IMR-90 (cell line): Measurements from ENCODE around the gene SPATA16. TPM values are rescaled to one million over a fixed set of nuclear protein-coding genes. Genes with fewer than 3 reads are reported as not detected.

Experiments used
- ATAC-seq: fragments of 200-7000 bp; cut with Tn5 transposase; 2 replicates; pipeline ENCODE4 v1.9.1; 2020; ENCODE audit warnings: low read depth, mild to moderate bottlenecking, moderate library complexity
- BruUV-seq: library from RNA; stranded (reverse); fragments of 400-500 nt; replicated peaks from 2 replicates; lab custom pipeline; 2021; lab: Mats Ljungman, UMichigan
- CTCF ChIA-PET: fragments of 300-600 bp; formaldehyde crosslinking; extraction: SDS; loops from one replicate; lab custom pipeline; 2021; ENCODE audit warnings: antibody characterized with exemption; lab: Yijun Ruan, JAX
- POLR2A ChIA-PET: fragments of 300-600 bp; sonication (Branson Sonifier 250); formaldehyde crosslinking; loops from one replicate; lab custom pipeline; 2022; ENCODE audit warnings: antibody characterized with exemption; ENCODE audit not compliant: unreplicated experiment; lab: Charles Lee
- DNase-seq: peaks from one replicate; pipeline ENCODE4 v3.0.0; 2013
- H2AFZ ChIP-seq: replicated peaks from 2 replicates; pipeline ENCODE3; 2013; ENCODE audit warnings: low read length, mild to moderate bottlenecking; ENCODE audit not compliant: poor library complexity
- H2AK5ac ChIP-seq: 2 replicates; pipeline ENCODE4 v1.6.1; 2013; ENCODE audit warnings: low read depth, low read length, inconsistent platforms
- H2AK9ac ChIP-seq: replicated peaks from 2 replicates; pipeline ENCODE3; 2013; ENCODE audit warnings: mild to moderate bottlenecking, low read depth, low read length, moderate library complexity; ENCODE audit not compliant: poor library complexity
- H2BK120ac ChIP-seq: 2 replicates; pipeline ENCODE4 v1.6.1; 2013; ENCODE audit warnings: low read depth, low read length, inconsistent platforms
- H2BK15ac ChIP-seq: 3 replicates; pipeline ENCODE4 v1.6.1; 2013; ENCODE audit warnings: low read depth, low read length, inconsistent platforms
- H2BK20ac ChIP-seq: 2 replicates; pipeline ENCODE4 v1.6.1; 2013; ENCODE audit warnings: low read depth, mild to moderate bottlenecking, inconsistent platforms, low read length, moderate library complexity
- H2BK5ac ChIP-seq: 2 replicates; pipeline ENCODE4 v1.6.1; 2013; ENCODE audit warnings: mild to moderate bottlenecking, low read depth, low read length, inconsistent platforms; ENCODE audit not compliant: poor library complexity, severe bottlenecking
- H3K14ac ChIP-seq: replicated peaks from 2 replicates; pipeline ENCODE4 v1.6.1; 2013; ENCODE audit warnings: low read depth, low read length, inconsistent platforms
- H3K18ac ChIP-seq: 2 replicates; pipeline ENCODE4 v1.6.1; 2013; ENCODE audit warnings: low read depth, low read length, control low read depth
- H3K23ac ChIP-seq: 2 replicates; pipeline ENCODE4 v1.6.1; 2013; ENCODE audit warnings: low read depth, low read length, inconsistent platforms
- H3K27ac ChIP-seq: 2 replicates; pipeline ENCODE4 v1.5.1; 2013; ENCODE audit warnings: mild to moderate bottlenecking, control low read depth, low read length; ENCODE audit not compliant: insufficient read depth
- H3K27me3 ChIP-seq: 2 replicates; pipeline ENCODE4 v1.6.1; 2013; ENCODE audit warnings: low read length; ENCODE audit not compliant: control insufficient read depth, insufficient read depth
- H3K36me3 ChIP-seq: 2 replicates; pipeline ENCODE4 v1.6.1; 2013; ENCODE audit warnings: low read length, mixed read lengths; ENCODE audit not compliant: control insufficient read depth, insufficient read depth
- H3K4ac ChIP-seq: 2 replicates; pipeline ENCODE4 v1.6.1; 2013; ENCODE audit warnings: low read depth, low read length, inconsistent platforms
- H3K4me1 ChIP-seq: 2 replicates; pipeline ENCODE4 v1.6.1; 2013; ENCODE audit warnings: low read length, mixed read lengths; ENCODE audit not compliant: control insufficient read depth, insufficient read depth
- H3K4me2 ChIP-seq: 2 replicates; pipeline ENCODE4 v1.6.1; 2013; ENCODE audit warnings: low read depth, mild to moderate bottlenecking, control low read depth, low read length, moderate library complexity
- H3K4me3 ChIP-seq: 2 replicates; pipeline ENCODE4 v1.5.1; 2013; ENCODE audit warnings: low read depth, mild to moderate bottlenecking, control low read depth, low read length, moderate library complexity; ENCODE audit not compliant: insufficient read depth
- H3K56ac ChIP-seq: 2 replicates; pipeline ENCODE4 v1.6.1; 2013; ENCODE audit warnings: low read length, inconsistent platforms; ENCODE audit not compliant: insufficient read depth; ENCODE audit errors: extremely low read depth
- H3K79me1 ChIP-seq, 2 experiments: 2 replicates each; pipeline ENCODE4 v1.6.1; 2013; ENCODE audit warnings: low read length in 2 of 2, inconsistent platforms in 1 of 2, low read depth in 1 of 2
- H3K9ac ChIP-seq: 2 replicates; pipeline ENCODE4 v1.6.1; 2013; ENCODE audit warnings: low read depth, low read length, control low read depth
- H3K9me1 ChIP-seq: 2 replicates; pipeline ENCODE4 v1.6.1; 2013; ENCODE audit warnings: low read length, inconsistent platforms; ENCODE audit not compliant: insufficient read depth
- H3K9me3 ChIP-seq: 2 replicates; pipeline ENCODE4 v1.6.1; 2013; ENCODE audit warnings: low read length; ENCODE audit not compliant: control insufficient read depth, insufficient read depth
- H4K20me1 ChIP-seq: 2 replicates; pipeline ENCODE4 v1.6.1; 2013; ENCODE audit warnings: low read length, inconsistent platforms; ENCODE audit not compliant: insufficient read depth
- H4K5ac ChIP-seq: 2 replicates; pipeline ENCODE4 v1.6.1; 2013; ENCODE audit warnings: mild to moderate bottlenecking, low read depth, low read length, control low read depth
- H4K8ac ChIP-seq, 2 experiments: 2 replicates each; pipeline ENCODE4 v1.6.1; 2013; ENCODE audit warnings: low read depth in 2 of 2, low read length in 2 of 2, control low read depth in 1 of 2, inconsistent platforms in 1 of 2
- H4K91ac ChIP-seq: 2 replicates; pipeline ENCODE4 v1.6.1; 2013; ENCODE audit warnings: low read depth, low read length, inconsistent platforms; ENCODE audit not compliant: insufficient read depth
- CEBPB ChIP-seq: IDR thresholded peaks from 2 replicates; pipeline ENCODE4 v1.6.1; 2012; ENCODE audit warnings: low read depth, low read length, improper control_type of control experiment
- FOS ChIP-seq: fragments of 150-350 bp; IDR thresholded peaks from 2 replicates; pipeline ENCODE4 v1.6.1; 2016; ENCODE audit warnings: low read depth, low read length
- MAFK ChIP-seq: IDR thresholded peaks from 2 replicates; pipeline ENCODE4 v1.6.1; 2012; ENCODE audit warnings: low read depth, low read length, improper control_type of control experiment
- MAZ ChIP-seq: IDR thresholded peaks from 2 replicates; pipeline ENCODE4 v1.6.1; 2012; ENCODE audit warnings: low read depth, mild to moderate bottlenecking, low read length, improper control_type of control experiment, moderate library complexity, borderline replicate concordance
- MXI1 ChIP-seq: IDR thresholded peaks from 2 replicates; pipeline ENCODE4 v1.6.1; 2012; ENCODE audit warnings: low read depth, mild to moderate bottlenecking, low read length, moderate library complexity, borderline replicate concordance
- RAD21 ChIP-seq: IDR thresholded peaks from 2 replicates; pipeline ENCODE4 v1.6.1; 2012; ENCODE audit warnings: low read length, improper control_type of control experiment
- SMC3 ChIP-seq: fragments of 150-350 bp; IDR thresholded peaks from 2 replicates; pipeline ENCODE4 v1.6.1; 2016; ENCODE audit warnings: low read depth, mild to moderate bottlenecking, antibody characterized with exemption, low read length, moderate library complexity
- WGBS, 2 experiments: methylation state at CpG; one replicate each; pipeline versions ENCODE4 v1.1.5 to v1.1.7; 2013; ENCODE audit warnings: missing lambda C conversion rate in 2 of 2; ENCODE audit not compliant: insufficient read length in 1 of 2; ENCODE audit errors: extremely low coverage in 2 of 2; 5-methylcytosine and 5-hydroxymethylcytosine counted together
- dilution Hi-C: fragments of 300-500 bp; cut with HindIII; formaldehyde crosslinking; loops from one replicate; pipeline ENCODE4 v1.14.3; 2018; ENCODE audit warnings: low sequenced_read_pairs; ENCODE audit not compliant: unreplicated experiment
- in situ Hi-C: fragments of 300-500 bp; cut with MboI; formaldehyde crosslinking; loops from 3 replicates; pipeline ENCODE4 v1.14.3; 2019; ENCODE audit warnings: low sequenced_read_pairs, inconsistent platforms, mixed read lengths
- intact Hi-C: fragments of 100-400 bp; cut with micrococcal nuclease; formaldehyde crosslinking; loops from 2 replicates; pipeline ENCODE4 v1.10.0; 2022
- polyA plus RNA-seq, 3 experiments: library from polyadenylated mRNA; depleted of rRNA; stranded (reverse); fragments of >200 nt; gene quantifications; 2 replicates each; pipeline ENCODE4 v1.2.3, GENCODE V29; 2012; ENCODE audit warnings: low replicate concordance in 1 of 3
- total RNA-seq: library from RNA; depleted of rRNA; stranded (reverse); fragments of >200 nt; gene quantifications from 2 replicates; pipeline ENCODE4 v1.2.3, GENCODE V29; 2012
- TF ChIP-seq, protein P1 (sequence below): fragments of 150-350 bp; IDR thresholded peaks from 2 replicates; pipeline ENCODE4 v1.6.1; 2017; ENCODE audit warnings: mild to moderate bottlenecking, antibody characterized with exemption, low read length, low read depth
- TF ChIP-seq, protein P2 (sequence below): conservative IDR thresholded peaks from 2 replicates; pipeline ENCODE4 v1.5.1; 2012; ENCODE audit warnings: mild to moderate bottlenecking, low read depth, low read length, improper control_type of control experiment

Gene SPATA16
- total and polyA plus RNA-seq, 2 of the 4 experiments (the other 2 are of a cell fraction), result not detected

DNA sequence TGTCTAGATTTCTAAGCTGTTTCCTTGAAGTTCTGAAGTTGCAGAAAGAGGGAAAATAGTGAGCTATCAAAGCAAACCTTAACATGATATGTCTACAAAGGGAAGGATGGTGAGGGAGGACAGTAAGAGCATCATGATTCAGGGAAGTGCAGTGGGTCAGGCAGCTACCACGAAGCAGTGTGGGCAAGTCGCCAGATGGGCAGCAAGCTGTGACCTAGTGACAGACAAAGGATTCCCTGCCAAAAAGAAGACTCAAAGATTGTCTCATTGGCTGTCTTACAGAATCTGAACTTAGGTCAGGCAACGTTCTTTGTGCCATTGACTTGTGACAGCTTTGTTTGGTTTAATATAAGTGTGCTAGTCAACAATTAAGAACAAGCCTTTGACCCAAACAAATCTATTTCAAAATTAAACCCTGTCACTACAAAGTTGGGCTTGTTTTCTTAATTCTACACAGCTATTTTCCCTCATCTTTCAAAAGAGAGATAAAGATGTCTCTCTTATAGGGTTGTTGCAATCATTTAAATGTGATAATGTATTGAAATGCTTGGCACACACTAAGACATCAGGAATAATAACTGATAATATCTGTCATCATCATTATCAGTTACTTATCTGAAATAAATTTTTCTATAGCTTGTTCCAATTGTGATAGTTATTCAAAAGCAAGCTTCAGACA, 237.3 kb downstream of the SPATA16 start:
- TF ChIP-seq, protein P1, sequence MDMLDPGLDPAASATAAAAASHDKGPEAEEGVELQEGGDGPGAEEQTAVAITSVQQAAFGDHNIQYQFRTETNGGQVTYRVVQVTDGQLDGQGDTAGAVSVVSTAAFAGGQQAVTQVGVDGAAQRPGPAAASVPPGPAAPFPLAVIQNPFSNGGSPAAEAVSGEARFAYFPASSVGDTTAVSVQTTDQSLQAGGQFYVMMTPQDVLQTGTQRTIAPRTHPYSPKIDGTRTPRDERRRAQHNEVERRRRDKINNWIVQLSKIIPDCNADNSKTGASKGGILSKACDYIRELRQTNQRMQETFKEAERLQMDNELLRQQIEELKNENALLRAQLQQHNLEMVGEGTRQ, result no peak
- no peak for TF ChIP-seq FOS
- TF ChIP-seq, protein P2, sequence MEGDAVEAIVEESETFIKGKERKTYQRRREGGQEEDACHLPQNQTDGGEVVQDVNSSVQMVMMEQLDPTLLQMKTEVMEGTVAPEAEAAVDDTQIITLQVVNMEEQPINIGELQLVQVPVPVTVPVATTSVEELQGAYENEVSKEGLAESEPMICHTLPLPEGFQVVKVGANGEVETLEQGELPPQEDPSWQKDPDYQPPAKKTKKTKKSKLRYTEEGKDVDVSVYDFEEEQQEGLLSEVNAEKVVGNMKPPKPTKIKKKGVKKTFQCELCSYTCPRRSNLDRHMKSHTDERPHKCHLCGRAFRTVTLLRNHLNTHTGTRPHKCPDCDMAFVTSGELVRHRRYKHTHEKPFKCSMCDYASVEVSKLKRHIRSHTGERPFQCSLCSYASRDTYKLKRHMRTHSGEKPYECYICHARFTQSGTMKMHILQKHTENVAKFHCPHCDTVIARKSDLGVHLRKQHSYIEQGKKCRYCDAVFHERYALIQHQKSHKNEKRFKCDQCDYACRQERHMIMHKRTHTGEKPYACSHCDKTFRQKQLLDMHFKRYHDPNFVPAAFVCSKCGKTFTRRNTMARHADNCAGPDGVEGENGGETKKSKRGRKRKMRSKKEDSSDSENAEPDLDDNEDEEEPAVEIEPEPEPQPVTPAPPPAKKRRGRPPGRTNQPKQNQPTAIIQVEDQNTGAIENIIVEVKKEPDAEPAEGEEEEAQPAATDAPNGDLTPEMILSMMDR, result no peak
- TF ChIP-seq SMC3, result no peak
- no peak for TF ChIP-seq CEBPB
- TF ChIP-seq MAFK, result no peak
- no peak for TF ChIP-seq MXI1
- no peak for TF ChIP-seq MAZ
- no peak for TF ChIP-seq RAD21
- no peak overlapping the region for H2BK120ac ChIP-seq
- no peak overlapping the region for H3K9ac ChIP-seq
- no peak overlapping the region for H3K23ac ChIP-seq
- H2AK5ac ChIP-seq, result no peak overlapping the region
- intact Hi-C loops, result no loop called here
- no peak overlapping the region for H2BK15ac ChIP-seq
- H3K27me3 ChIP-seq, result peaks cover 4% of the 10 kb centered on the region
- in situ Hi-C loops, result no loop called here
- DNase-seq (no peak), ATAC-seq (no peak)
- no peak overlapping the region for H3K14ac ChIP-seq
- no TSS peak for BruUV-seq
- no peak overlapping the region for H4K91ac ChIP-seq
- ChIA-PET CTCF (no interaction called here), POLR2A (no interaction called here)
- H3K27ac ChIP-seq, result no peak overlapping the region
- dilution Hi-C loops, result no loop called here
- no peak overlapping the region for H2AK9ac ChIP-seq
- H4K8ac ChIP-seq, result no peak overlapping the region
- H2BK5ac ChIP-seq, result no peak overlapping the region
- no peaks in the 10 kb centered on the region for H4K20me1 ChIP-seq
- H3K9me1 ChIP-seq, result no peaks in the 10 kb centered on the region
- H3K4me3 ChIP-seq, result no peak overlapping the region
- H3K9me3 ChIP-seq, result no peaks in the 10 kb centered on the region
- no peak overlapping the region for H3K4ac ChIP-seq
- no peak overlapping the region for H3K56ac ChIP-seq
- no peaks in the 10 kb centered on the region for H3K79me1 ChIP-seq
- WGBS, 2 experiments, result no CpG with 5 or more reads among the region's 3 CpGs
- no peak overlapping the region for H4K5ac ChIP-seq
- H3K36me3 ChIP-seq, result no peaks in the 10 kb centered on the region
- H2BK20ac ChIP-seq, result no peak overlapping the region
- no peak overlapping the region for H2AFZ ChIP-seq
- no peaks in the 10 kb centered on the region for H3K4me1 ChIP-seq
- no peak overlapping the region for H3K18ac ChIP-seq
- no peak overlapping the region for H3K4me2 ChIP-seq
